ENCODE measurements around the gene CIITA.
A peak's percentile ranks its signal among the peaks of the same experiment; 100 is the strongest.

- TF ChIP-seq POLR2A (IDR thresholded peaks at IDR 0.05) (no peak), EP300 (IDR thresholded peaks at IDR 0.05; ENCODE audit: low read depth) (no peak), POLR2AphosphoS5 (IDR thresholded peaks at IDR 0.05) (peak in 1 of 3 donors; percentile 8)
Observed at GRCh38 chr16:10921536-10922327, 44.7 kb downstream of the CIITA start.

All from transverse colon (tissue), 3 donors.